Nephron (organoid): ENCODE measurements around the gene THAP5.
A peak's percentile ranks its signal among the peaks of the same experiment; 100 is the strongest.
"Not testable (repeated sequence)": the region's sequence is repeated elsewhere in the genome, so short reads cannot be mapped to it uniquely, and the experiment has no call there.

ENCODE experiments used
- H3K27ac Mint-ChIP-seq, 3 experiments: 2 replicates each; pipeline ENCODE4 v1.8.0; 2020; ENCODE audit warnings: mixed read lengths in 3 of 3, mild to moderate bottlenecking in 2 of 3, moderate library complexity in 1 of 3
- H3K27me3 Mint-ChIP-seq: 2 replicates; pipeline ENCODE4 v1.8.0; 2021; ENCODE audit warnings: low read depth, mild to moderate bottlenecking, moderate library complexity, mixed read lengths
- H3K36me3 Mint-ChIP-seq: 2 replicates; pipeline ENCODE4 v1.8.0; 2020; ENCODE audit warnings: low read depth, mixed read lengths
- H3K4me1 Mint-ChIP-seq: 2 replicates; pipeline ENCODE4 v1.8.0; 2020; ENCODE audit warnings: mixed read lengths
- H3K4me3 Mint-ChIP-seq, 3 experiments: 2 replicates each; pipeline ENCODE4 v1.8.0; 2020; ENCODE audit warnings: mild to moderate bottlenecking in 3 of 3, mixed read lengths in 3 of 3, moderate library complexity in 2 of 3
- H3K9me3 Mint-ChIP-seq: 2 replicates; pipeline ENCODE4 v1.8.0; 2020; ENCODE audit warnings: mixed read lengths
- TF ChIP-seq, protein P1 (sequence below), 3 experiments: fragments of 200-600 bp; sonication (generic); IDR thresholded peaks; one replicate each; pipeline ENCODE4 v1.5.0; 2021; ENCODE audit warnings: antibody characterized with exemption in 3 of 3; ENCODE audit not compliant: unreplicated experiment in 3 of 3

THAP5 gene

DNA sequence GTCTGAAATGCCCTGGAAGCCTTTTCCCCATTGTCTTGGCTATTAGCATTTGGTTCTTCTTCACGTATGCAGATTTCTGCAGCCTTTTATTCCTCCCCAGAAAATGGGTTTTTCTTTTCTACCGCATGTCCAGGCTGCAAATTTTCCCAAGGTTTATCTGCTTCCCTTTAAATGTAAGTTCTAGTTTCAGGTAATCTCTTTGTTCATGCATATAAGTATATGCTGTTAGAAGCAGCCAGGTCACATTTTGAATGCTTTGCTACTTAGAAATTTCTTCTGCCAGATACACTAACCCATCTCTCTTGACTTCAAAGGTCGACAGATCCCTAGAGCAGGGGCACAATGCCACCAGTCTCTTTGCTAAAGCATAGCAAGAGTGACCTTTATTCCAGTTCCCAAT, 12.3 kb downstream of the THAP5 start:
- TF ChIP-seq, protein P1, sequence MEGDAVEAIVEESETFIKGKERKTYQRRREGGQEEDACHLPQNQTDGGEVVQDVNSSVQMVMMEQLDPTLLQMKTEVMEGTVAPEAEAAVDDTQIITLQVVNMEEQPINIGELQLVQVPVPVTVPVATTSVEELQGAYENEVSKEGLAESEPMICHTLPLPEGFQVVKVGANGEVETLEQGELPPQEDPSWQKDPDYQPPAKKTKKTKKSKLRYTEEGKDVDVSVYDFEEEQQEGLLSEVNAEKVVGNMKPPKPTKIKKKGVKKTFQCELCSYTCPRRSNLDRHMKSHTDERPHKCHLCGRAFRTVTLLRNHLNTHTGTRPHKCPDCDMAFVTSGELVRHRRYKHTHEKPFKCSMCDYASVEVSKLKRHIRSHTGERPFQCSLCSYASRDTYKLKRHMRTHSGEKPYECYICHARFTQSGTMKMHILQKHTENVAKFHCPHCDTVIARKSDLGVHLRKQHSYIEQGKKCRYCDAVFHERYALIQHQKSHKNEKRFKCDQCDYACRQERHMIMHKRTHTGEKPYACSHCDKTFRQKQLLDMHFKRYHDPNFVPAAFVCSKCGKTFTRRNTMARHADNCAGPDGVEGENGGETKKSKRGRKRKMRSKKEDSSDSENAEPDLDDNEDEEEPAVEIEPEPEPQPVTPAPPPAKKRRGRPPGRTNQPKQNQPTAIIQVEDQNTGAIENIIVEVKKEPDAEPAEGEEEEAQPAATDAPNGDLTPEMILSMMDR (IDR thresholded peaks at IDR 0.05; ENCODE audit: unreplicated experiment in 3 of 3) = no peak
- no peaks in the 10 kb centered on the region for H3K4me1 Mint-ChIP-seq
- no peaks in the 10 kb centered on the region for H3K27me3 Mint-ChIP-seq
- peaks cover 40% of the 10 kb centered on the region for H3K9me3 Mint-ChIP-seq
- no peak overlapping the region for H3K4me3 Mint-ChIP-seq
- no peak overlapping the region for H3K27ac Mint-ChIP-seq
- peaks cover 57% of the 10 kb centered on the region for H3K36me3 Mint-ChIP-seq

DNA sequence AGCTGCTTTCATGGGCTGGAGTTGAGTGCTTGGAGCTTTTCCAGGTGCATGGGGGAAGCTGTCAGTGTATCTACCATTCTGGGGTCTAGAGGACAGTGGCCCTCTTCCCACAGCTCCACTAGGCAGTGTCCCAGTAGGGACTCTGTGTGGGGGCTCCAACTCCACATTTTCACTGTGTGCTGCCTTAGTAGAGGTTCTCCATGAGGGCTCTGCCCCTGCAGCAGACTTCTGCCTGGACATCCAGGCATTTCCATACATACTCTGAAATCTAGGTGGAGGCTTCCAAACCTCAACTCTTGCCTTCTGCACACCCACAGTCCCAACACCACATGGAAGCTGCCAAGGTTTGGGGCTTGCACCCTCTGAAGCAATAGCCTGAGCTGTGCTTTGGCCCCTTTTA, 12.8 kb downstream of the THAP5 start:
- H3K4me1 Mint-ChIP-seq, H3K4me3 Mint-ChIP-seq, H3K27me3 Mint-ChIP-seq, H3K27ac Mint-ChIP-seq: not testable (repeated sequence)
- Mint-ChIP-seq H3K36me3 (peaks cover 55% of the 10 kb centered on the region), H3K9me3 (peaks cover 39% of the 10 kb centered on the region)

DNA sequence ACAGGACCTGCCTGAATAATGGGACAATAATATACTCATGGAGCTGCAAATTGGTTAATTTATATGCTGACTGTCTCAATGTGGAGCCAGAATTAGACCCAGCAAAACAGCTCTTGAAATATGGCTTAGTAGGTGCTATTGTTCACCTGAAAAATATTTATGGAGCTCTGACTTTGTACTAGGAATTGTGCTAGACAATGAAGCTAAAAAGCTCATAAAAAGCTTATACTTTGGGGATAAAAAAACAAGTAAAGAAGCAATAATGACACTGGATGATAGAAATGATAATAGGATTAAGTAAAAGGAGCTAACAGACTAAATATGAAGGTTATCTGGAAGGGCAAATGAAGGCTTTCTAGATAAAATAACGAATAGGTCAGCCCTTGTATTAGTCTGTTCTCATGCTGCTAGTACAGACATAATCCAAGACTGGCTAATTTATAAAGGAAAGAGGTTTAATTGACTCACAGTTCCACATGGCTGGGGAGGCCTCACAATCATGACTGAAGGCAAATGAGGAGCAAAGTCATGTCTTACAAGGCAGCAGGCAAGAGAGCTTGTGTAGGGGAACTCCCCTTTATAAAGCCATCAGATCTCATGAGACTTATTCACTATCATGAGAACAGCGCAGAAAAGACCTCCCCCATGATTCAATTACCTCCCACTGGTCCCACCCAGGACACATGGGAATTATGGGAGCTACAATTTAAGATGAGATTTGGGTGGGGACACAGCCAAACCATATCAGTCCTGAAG, 21.2 kb downstream of the THAP5 start:
- not testable (repeated sequence) for H3K27me3 Mint-ChIP-seq, H3K4me1 Mint-ChIP-seq, H3K9me3 Mint-ChIP-seq, H3K4me3 Mint-ChIP-seq
- Mint-ChIP-seq H3K27ac (peak overlapping the region in 1 of 3 experiments; percentile 67), H3K36me3 (peaks cover 10% of the 10 kb centered on the region)

DNA sequence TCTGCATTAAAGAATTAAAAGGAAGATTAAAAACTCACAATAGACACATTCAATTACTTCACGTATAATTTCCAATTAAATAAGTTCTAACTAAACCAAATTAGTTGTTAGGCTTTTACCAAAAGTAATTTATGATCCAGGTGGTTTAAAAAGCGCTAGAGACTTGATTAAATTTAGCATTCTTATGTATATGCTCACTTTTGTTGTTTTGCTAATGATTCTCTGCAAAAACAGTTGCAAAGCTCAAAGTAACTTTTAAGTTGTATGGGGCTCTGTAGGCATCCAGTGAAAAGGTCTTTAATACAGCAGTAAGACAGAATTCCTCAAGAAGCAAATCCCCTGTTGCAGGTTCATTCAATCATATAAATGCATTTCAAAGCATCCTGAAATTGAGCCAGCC, 28.0 kb downstream of the THAP5 start:
- Mint-ChIP-seq H3K36me3 (no peaks in the 10 kb centered on the region), H3K9me3 (no peaks in the 10 kb centered on the region), H3K4me1 (no peaks in the 10 kb centered on the region), H3K4me3 (no peak overlapping the region), H3K27ac (no peak overlapping the region), H3K27me3 (no peaks in the 10 kb centered on the region)
- TF ChIP-seq, protein P1 (IDR thresholded peaks at IDR 0.05; ENCODE audit: unreplicated experiment in 3 of 3) = no peak

DNA sequence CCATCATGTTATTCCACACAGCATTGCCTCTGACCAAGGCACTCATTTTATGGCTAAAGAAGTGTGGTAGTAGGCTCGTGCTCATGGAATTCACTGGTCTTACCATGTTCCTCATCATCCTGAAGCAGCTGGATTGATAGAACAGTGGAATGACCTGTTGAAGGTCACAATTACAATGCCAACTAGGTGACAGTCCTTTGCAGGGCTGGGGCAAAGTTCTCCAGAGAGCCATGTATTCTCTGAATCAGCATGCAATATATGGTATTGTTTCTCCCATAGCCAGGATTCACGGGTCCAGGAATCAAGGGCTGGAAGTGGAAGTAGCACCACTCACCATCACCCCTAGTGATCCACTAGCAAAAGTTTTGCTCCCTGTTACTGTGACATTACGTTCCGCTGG, 30.8 kb downstream of the THAP5 start:
- H3K4me1 Mint-ChIP-seq, H3K4me3 Mint-ChIP-seq, H3K27ac Mint-ChIP-seq, H3K36me3 Mint-ChIP-seq, H3K9me3 Mint-ChIP-seq, H3K27me3 Mint-ChIP-seq: not testable (repeated sequence)

DNA sequence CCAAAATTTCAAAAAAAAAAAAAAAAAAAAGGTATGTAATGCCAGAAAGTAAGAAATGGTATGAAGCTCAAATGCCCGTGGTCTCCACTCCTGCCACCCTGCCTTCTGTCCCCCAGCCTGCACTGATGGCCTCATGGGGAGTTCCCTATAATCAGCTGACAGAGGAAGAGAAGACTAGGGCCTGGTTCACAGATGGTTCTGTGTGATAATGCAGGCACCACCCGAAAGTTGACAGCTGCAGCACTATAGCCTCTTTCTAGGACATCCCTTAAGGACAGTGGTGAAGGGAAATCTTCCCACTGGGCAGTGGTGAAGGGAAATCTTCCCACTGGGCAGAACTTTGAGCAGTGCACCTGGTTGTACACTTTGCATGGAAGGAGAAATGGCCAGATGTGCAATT, 31.3 kb downstream of the THAP5 start:
- H3K27me3 Mint-ChIP-seq, H3K9me3 Mint-ChIP-seq, H3K4me1 Mint-ChIP-seq, H3K27ac Mint-ChIP-seq, H3K36me3 Mint-ChIP-seq, H3K4me3 Mint-ChIP-seq: not testable (repeated sequence)

DNA sequence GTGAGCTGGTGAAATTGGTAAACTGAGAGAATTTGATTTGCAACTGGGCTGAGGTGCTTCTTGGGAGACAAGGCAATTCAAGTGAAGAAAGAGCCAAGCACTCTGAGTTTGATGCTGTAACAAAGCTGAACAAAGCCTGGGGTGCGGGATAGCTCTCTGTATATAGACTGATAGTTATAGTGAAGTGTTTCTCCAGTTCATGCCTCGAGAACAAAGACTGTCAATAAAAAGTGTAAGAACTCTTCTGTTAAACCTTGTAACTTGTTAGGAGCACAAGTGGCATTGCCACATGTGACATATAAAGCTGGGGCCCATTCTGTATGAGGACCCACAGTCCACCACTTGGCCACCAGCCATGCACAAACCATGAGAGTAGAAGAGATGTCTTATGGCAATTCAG, 32.3 kb downstream of the THAP5 start:
- no peak overlapping the region for H3K4me3 Mint-ChIP-seq
- no peaks in the 10 kb centered on the region for H3K27me3 Mint-ChIP-seq
- H3K9me3 Mint-ChIP-seq = no peaks in the 10 kb centered on the region
- TF ChIP-seq, protein P1 (IDR thresholded peaks at IDR 0.05; ENCODE audit: unreplicated experiment in 3 of 3) = no peak
- H3K36me3 Mint-ChIP-seq = no peaks in the 10 kb centered on the region
- H3K4me1 Mint-ChIP-seq = no peaks in the 10 kb centered on the region
- H3K27ac Mint-ChIP-seq = no peak overlapping the region

DNA sequence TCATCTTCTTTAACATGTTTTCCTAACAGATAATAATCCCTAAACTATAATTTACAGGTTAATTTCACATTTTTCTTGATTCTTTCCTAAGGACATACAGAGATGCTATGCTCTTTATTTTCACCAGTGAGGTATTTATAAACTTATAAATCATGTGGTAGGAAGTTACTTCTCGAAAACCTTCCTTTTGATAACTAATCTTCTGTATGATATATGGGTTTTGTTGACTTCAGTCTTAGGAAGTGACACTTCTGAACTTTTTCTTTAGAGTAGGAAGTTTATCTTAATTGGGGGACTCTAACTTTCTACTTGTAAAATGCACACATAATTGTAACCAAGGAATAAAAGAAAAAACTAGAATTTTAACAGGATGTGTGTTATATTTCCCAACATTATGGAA, 33.8 kb downstream of the THAP5 start:
- Mint-ChIP-seq H3K27ac (no peak overlapping the region), H3K9me3 (no peaks in the 10 kb centered on the region), H3K27me3 (no peaks in the 10 kb centered on the region), H3K36me3 (no peaks in the 10 kb centered on the region), H3K4me1 (no peaks in the 10 kb centered on the region), H3K4me3 (no peak overlapping the region)
- TF ChIP-seq, protein P1 (IDR thresholded peaks at IDR 0.05; ENCODE audit: unreplicated experiment in 3 of 3) = no peak
